Ovary (tissue), 3 donors: ENCODE measurements around the gene TTC28.

Source experiments
- CTCF ChIP-seq, 3 donors: fragments of 450-650 bp in 2 of 3; fragments of 200-600 bp in 1 of 3; IDR thresholded peaks; one replicate each; pipeline versions ENCODE4 v1.5.1 to v1.8.0; 2016 to 2022; ENCODE audit warnings: antibody characterized with exemption in 3 of 3, mild to moderate bottlenecking in 1 of 3
- POLR2A ChIP-seq: fragments of 450-650 bp; IDR thresholded peaks from one replicate; pipeline ENCODE4 v1.6.1; 2017; ENCODE audit warnings: antibody characterized with exemption, mild to moderate bottlenecking, moderate library complexity
- donor health status: DM: no; HTN: no; CAD: no.

GRCh38 chr22:28223826-28224225 is 455.8 kb downstream of the TTC28 start:
- TF ChIP-seq CTCF (IDR thresholded peaks at IDR 0.05) (no peak), POLR2A (no peak)
